MM.1S (cell line): Measurements from ENCODE around the gene KIAA0930.

ENCODE experiments used
- DNase-seq: peaks from one replicate; pipeline ENCODE4 v3.0.0-alpha.2; 2015
- H2AFZ ChIP-seq: fragments of 300-600 bp; sonication (generic); 2 replicates; pipeline ENCODE4 v1.6.0; 2016; ENCODE audit warnings: antibody characterized with exemption, low read length
- H3F3A ChIP-seq: fragments of 300-600 bp; sonication (generic); 2 replicates; pipeline ENCODE4 v1.6.1; 2016; ENCODE audit warnings: mild to moderate bottlenecking, antibody characterized with exemption, low read length, moderate library complexity, mixed read lengths; ENCODE audit not compliant: insufficient read depth
- H3K27ac ChIP-seq: fragments of 300-600 bp; sonication (generic); 2 replicates; pipeline ENCODE4 v1.5.1; 2016; ENCODE audit warnings: mild to moderate bottlenecking, low read length
- H3K27me3 ChIP-seq: fragments of 300-600 bp; sonication (generic); replicated peaks from 2 replicates; pipeline ENCODE4 v1.6.0; 2016; ENCODE audit warnings: low read length; ENCODE audit not compliant: insufficient read depth
- H3K36me3 ChIP-seq: fragments of 300-600 bp; sonication (generic); replicated peaks from 2 replicates; pipeline ENCODE4 v1.6.1; 2016; ENCODE audit warnings: mild to moderate bottlenecking, low read length, mixed read lengths; ENCODE audit not compliant: insufficient read depth
- H3K4me1 ChIP-seq: fragments of 300-600 bp; sonication (generic); 2 replicates; pipeline ENCODE4 v1.6.1; 2016; ENCODE audit warnings: low read length, mixed read lengths
- H3K4me2 ChIP-seq: fragments of 300-600 bp; sonication (generic); 2 replicates; pipeline ENCODE4 v1.6.0; 2016; ENCODE audit warnings: low read depth, low read length
- H3K4me3 ChIP-seq: fragments of 300-600 bp; sonication (generic); 2 replicates; pipeline ENCODE4 v1.5.1; 2016; ENCODE audit warnings: low read length, mixed read lengths
- H3K79me2 ChIP-seq: fragments of 300-600 bp; sonication (generic); 2 replicates; pipeline ENCODE4 v1.6.1; 2016; ENCODE audit warnings: mixed run types, low read length, mixed read lengths
- H3K9ac ChIP-seq: fragments of 300-600 bp; sonication (generic); 2 replicates; pipeline ENCODE4 v1.6.1; 2016; ENCODE audit warnings: low read length, mixed read lengths
- H3K9me2 ChIP-seq: fragments of 300-600 bp; sonication (generic); replicated peaks from 2 replicates; pipeline ENCODE4 v1.6.1; 2016; ENCODE audit warnings: mild to moderate bottlenecking, low read length, mixed read lengths; ENCODE audit not compliant: insufficient read depth
- H3K9me3 ChIP-seq: fragments of 300-600 bp; sonication (generic); replicated peaks from 2 replicates; pipeline ENCODE4 v1.6.1; 2016; ENCODE audit warnings: mild to moderate bottlenecking, low read length, mixed read lengths; ENCODE audit not compliant: insufficient read depth
- H4K20me1 ChIP-seq: fragments of 300-600 bp; sonication (generic); 2 replicates; pipeline ENCODE4 v1.6.1; 2016; ENCODE audit warnings: mild to moderate bottlenecking, low read length, moderate library complexity, mixed read lengths; ENCODE audit not compliant: insufficient read depth
- EZH2 ChIP-seq: fragments of 300-600 bp; sonication (generic); optimal IDR thresholded peaks from 2 replicates; pipeline ENCODE3; 2017; ENCODE audit warnings: low read depth, mild to moderate bottlenecking, antibody characterized with exemption, low read length, mixed read lengths
- EZH2phosphoT487 ChIP-seq: fragments of 300-600 bp; sonication (generic); IDR thresholded peaks from 2 replicates; pipeline ENCODE4 v1.6.1; 2018; ENCODE audit warnings: antibody characterized with exemption, low read length
- TF ChIP-seq, protein P1 (sequence below): fragments of 300-600 bp; sonication (generic); IDR thresholded peaks from 2 replicates; pipeline ENCODE4 v1.5.1; 2016; ENCODE audit warnings: antibody characterized with exemption, low read length, mixed read lengths

Gene KIAA0930

GRCh38 chr22:45163099-45163450 lies 77.6 kb downstream of the KIAA0930 start:
- no peaks in the 10 kb centered on the region for H3K9me2 ChIP-seq
- H3K79me2 ChIP-seq, result peaks cover 64% of the 10 kb centered on the region
- no peaks in the 10 kb centered on the region for H3F3A ChIP-seq
- H3K9ac ChIP-seq, result peak overlapping the region; percentile 80
- H4K20me1 ChIP-seq, result peaks cover 12% of the 10 kb centered on the region; the same call in 1 of the 2 replicates
- peak overlapping the region; percentile 90 for H3K4me3 ChIP-seq
- DNase-seq, result peak; percentile 27
- H3K4me1 ChIP-seq, result peaks cover 14% of the 10 kb centered on the region; the same call in 1 of the 2 replicates
- H3K9me3 ChIP-seq, result no peaks in the 10 kb centered on the region
- TF ChIP-seq EZH2 (no peak), EZH2phosphoT487 (no peak)
- TF ChIP-seq, protein P1, sequence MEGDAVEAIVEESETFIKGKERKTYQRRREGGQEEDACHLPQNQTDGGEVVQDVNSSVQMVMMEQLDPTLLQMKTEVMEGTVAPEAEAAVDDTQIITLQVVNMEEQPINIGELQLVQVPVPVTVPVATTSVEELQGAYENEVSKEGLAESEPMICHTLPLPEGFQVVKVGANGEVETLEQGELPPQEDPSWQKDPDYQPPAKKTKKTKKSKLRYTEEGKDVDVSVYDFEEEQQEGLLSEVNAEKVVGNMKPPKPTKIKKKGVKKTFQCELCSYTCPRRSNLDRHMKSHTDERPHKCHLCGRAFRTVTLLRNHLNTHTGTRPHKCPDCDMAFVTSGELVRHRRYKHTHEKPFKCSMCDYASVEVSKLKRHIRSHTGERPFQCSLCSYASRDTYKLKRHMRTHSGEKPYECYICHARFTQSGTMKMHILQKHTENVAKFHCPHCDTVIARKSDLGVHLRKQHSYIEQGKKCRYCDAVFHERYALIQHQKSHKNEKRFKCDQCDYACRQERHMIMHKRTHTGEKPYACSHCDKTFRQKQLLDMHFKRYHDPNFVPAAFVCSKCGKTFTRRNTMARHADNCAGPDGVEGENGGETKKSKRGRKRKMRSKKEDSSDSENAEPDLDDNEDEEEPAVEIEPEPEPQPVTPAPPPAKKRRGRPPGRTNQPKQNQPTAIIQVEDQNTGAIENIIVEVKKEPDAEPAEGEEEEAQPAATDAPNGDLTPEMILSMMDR, result no peak
- H3K36me3 ChIP-seq, result peaks cover 5% of the 10 kb centered on the region; the same call in 1 of the 2 replicates
- no peaks in the 10 kb centered on the region for H3K27me3 ChIP-seq
- peak overlapping the region; percentile 93 for H2AFZ ChIP-seq
- peak overlapping the region; percentile 49; the same call in 1 of the 2 replicates for H3K27ac ChIP-seq
- peak overlapping the region; percentile 80 for H3K4me2 ChIP-seq

- Histone ChIP-seq H3K4me2 (peak overlapping the region; percentile 80), H3K79me2 (peaks cover 58% of the 10 kb centered on the region), H3F3A (no peaks in the 10 kb centered on the region), H3K36me3 (no peaks in the 10 kb centered on the region; the same call in 1 of the 2 replicates), H3K4me1 (peaks cover 13% of the 10 kb centered on the region; the same call in 1 of the 2 replicates), H3K9me2 (no peaks in the 10 kb centered on the region), H3K9me3 (no peaks in the 10 kb centered on the region), H3K4me3 (peak overlapping the region; percentile 90), H2AFZ (no peak overlapping the region), H4K20me1 (peaks cover 9% of the 10 kb centered on the region; the same call in 1 of the 2 replicates), H3K9ac (peak overlapping the region; percentile 80; the same call in 1 of the 2 replicates), H3K27ac (no peak overlapping the region), H3K27me3 (no peaks in the 10 kb centered on the region)
- no peak for DNase-seq
- TF ChIP-seq EZH2phosphoT487, result no peak
- TF ChIP-seq, protein P1, result no peak
- TF ChIP-seq EZH2, result no peak
These were observed 78.2 kb downstream of the KIAA0930 start for GRCh38 chr22:45162531-45162930.

DNA sequence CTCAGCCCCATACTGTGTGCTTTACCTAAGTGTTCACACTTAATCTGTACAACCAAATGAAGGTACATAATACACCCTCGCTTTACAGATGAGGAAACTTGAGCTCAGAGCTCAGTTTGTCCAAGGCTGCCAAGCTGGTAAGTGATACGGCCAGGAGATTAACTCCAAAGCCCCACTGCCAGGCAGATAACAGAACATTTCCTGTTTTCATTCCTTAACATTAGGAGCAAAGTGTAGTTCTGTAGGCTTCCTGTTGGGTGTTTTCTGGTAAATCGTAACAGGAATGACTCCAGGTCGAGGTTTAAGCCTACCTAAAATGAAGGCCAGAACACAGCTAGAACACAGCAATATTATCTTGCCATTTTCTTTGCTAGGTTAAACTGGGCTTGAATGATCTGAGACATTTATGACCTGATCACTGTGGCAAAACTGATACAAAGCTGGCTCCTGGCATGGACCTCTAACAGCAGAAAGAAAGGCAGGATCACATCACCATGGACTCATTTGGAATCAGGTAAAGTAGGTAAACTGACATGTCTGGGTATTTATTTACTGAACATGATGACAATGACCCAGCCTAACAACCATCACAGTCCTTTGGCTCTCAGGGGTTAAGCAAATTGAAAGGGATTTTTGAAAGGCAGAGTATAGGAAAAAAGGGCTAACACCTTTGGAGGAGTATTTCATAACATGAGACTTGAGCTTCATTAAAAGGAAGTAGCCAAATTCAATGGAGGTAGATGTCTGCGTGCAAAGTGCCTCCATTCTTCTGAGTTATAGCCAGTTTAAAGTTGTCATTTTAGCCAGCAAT lies 80.8 kb downstream of the KIAA0930 start:
- DNase-seq, result no peak
- Histone ChIP-seq H3K4me1 (peaks cover 4% of the 10 kb centered on the region; the same call in 1 of the 2 replicates), H2AFZ (no peak overlapping the region), H3K4me3 (no peak overlapping the region), H3K27ac (no peak overlapping the region), H3K4me2 (no peak overlapping the region), H3K9me2 (no peaks in the 10 kb centered on the region), H3K27me3 (no peaks in the 10 kb centered on the region), H3K9me3 (no peaks in the 10 kb centered on the region), H3K9ac (no peak overlapping the region), H3K79me2 (peaks cover 31% of the 10 kb centered on the region), H4K20me1 (no peaks in the 10 kb centered on the region), H3K36me3 (no peaks in the 10 kb centered on the region), H3F3A (no peaks in the 10 kb centered on the region)
- TF ChIP-seq EZH2, result no peak

- TF ChIP-seq EZH2 (no peak), EZH2phosphoT487 (no peak)
- TF ChIP-seq, protein P1, result no peak
- Histone ChIP-seq H3K4me2 (no peak overlapping the region), H3K9ac (no peak overlapping the region), H3K4me1 (peaks cover 4% of the 10 kb centered on the region; the same call in 1 of the 2 replicates), H3K27me3 (no peaks in the 10 kb centered on the region), H3K9me2 (no peaks in the 10 kb centered on the region), H3K79me2 (peaks cover 15% of the 10 kb centered on the region), H4K20me1 (no peaks in the 10 kb centered on the region), H3K9me3 (no peaks in the 10 kb centered on the region), H3K36me3 (no peaks in the 10 kb centered on the region), H2AFZ (no peak overlapping the region), H3F3A (no peaks in the 10 kb centered on the region), H3K27ac (no peak overlapping the region), H3K4me3 (no peak overlapping the region)
- no peak for DNase-seq
These were observed 82.8 kb downstream of the KIAA0930 start for GRCh38 chr22:45157907-45158306.
